Neural cell (in vitro differentiated cells): ENCODE measurements around the gene TGFBR3.

Experiments used
- EZH2 ChIP-seq: fragments of 200-600, 300-800 bp; shearing (Covaris generic), sonication (generic); IDR thresholded peaks from 2 replicates; pipeline ENCODE4 v1.6.1; 2014; ENCODE audit warnings: antibody characterized with exemption, low read length, borderline replicate concordance, mild to moderate bottlenecking; ENCODE audit not compliant: insufficient read depth, poor library complexity, severe bottlenecking
- RAD21 ChIP-seq: fragments of 450-650 bp; conservative IDR thresholded peaks from 2 replicates; pipeline ENCODE4 v1.6.1; 2014; ENCODE audit warnings: antibody characterized with exemption, mild to moderate bottlenecking, moderate library complexity

- TF ChIP-seq RAD21: no peak
- TF ChIP-seq EZH2: no peak
Observed at GRCh38 chr1:91687452-91687851, 198.5 kb downstream of the TGFBR3 start.
